Measurements from ENCODE around the gene RPTN.

The RPTN gene

DNA sequence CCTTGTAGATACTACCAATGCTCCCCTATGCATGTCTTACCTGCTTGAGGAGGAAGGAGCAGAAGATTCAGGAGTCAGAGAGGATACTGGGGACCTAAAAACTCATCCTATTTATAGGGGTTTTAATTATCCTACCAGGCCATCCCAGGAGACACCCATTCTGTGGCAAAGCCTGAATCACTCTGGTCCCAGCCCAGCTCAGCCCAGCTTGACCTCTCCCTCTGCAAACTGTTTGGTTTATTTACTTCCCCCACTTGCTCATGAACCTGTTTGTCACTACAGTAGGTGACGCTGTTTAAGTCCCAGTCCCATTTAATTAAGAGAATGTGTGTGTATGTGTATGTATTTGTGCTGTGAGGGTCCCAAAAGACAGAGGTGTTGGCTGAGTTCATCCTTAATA lies at the start of gene RPTN:
TSS of gene RPTN (minus strand) at position 85 of the 400 bp plus-strand sequence. CDS start 1,339 bp downstream, outside the sequence.
- DNase-seq (ENCODE audit: low spot score): no peak

DNA sequence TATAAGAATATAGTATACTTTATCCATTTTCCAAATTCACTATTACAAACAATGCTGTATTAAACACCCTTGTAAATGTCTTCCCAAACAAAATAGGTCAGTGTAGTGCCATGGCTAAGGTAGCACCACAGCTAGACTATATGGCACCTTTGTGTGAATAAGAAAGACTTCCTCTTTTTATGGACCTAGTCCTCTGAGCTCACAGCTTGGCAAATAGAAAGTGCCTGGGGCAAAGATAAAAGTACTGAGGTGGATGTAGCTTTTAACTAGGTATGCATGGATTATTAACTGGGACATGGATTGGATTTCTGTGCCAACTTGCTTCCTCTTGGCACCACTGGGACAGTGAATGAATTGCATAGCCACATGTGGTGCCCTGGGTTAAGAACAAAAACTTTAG lies 40.0 kb upstream of the RPTN start:
- DNase-seq (ENCODE audit: low spot score): no peak

- DNase-seq (ENCODE audit: low spot score): no peak
These were observed 38.4 kb upstream of the RPTN start for GRCh38 chr1:152197361-152197941.

GRCh38 chr1:152191711-152192110 lies 32.7 kb upstream of the RPTN start:
- DNase-seq (ENCODE audit: low spot score): no peak

DNA sequence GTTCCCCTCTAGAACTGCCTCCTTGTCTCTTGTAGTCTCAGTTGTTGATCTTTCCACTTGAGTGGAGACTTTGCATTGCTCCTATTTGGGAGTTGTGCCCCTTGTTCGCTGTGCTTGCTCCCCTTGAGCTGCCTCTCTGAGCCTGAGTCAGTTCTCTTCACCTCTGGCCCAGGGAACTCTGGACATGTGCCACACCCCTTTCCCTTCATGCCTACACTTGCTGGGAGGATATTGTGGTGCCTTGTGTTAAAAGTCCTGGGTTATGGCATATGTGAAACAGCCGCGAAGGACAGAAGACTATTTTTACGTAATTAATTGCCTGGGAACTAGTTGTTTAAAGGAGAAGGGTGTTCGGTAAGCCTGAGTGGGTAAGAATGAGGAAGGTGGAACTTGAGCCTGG lies 32.2 kb upstream of the RPTN start:
- no peak for DNase-seq (ENCODE audit: low spot score)

GRCh38 chr1:152190589-152190988 lies 31.6 kb upstream of the RPTN start:
- no peak for DNase-seq (ENCODE audit: low spot score)

DNA sequence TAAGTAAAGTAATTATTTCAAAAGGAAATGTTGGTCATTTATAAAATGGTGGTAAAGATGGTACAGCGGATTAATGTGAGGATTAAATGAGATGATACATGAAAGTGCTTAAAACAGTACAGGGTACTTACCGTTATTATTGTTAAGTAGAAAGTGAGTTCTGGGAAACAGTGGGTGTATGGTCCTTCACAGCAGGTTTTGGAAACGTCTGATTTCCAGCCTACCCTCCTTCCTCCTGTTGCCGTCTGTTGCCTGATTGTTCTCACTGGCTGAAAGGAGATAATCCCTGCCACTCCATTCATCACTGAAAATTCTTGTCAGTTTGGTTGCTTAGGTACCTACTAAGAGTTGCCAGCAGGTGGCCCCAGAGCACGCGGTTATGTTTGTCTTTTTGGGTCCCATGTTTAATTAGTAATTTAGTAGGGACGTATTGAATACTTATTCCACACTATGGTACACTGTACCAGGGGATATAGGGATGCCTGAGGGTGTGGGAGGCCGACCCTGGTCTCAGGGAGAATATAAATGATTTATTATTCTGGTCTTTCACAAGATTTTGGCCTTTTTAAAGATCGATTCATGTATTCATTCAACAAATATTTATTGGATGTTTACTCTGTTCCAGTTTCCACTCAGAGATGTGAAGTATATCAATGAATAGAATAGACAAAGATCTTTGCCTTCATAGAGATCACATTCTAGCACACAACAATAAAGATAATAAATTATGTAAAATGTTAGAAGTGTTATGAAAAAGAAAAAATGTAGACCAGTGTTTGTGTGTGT lies 30.8 kb upstream of the RPTN start:
- peak; percentile 22 for DNase-seq (ENCODE audit: low spot score)

- peak; percentile 16 for DNase-seq (ENCODE audit: low spot score)
These were observed 29.9 kb upstream of the RPTN start for GRCh38 chr1:152188673-152189591.

GRCh38 chr1:152186556-152187285 lies 27.7 kb upstream of the RPTN start:
- no peak for DNase-seq (ENCODE audit: low spot score)

GRCh38 chr1:152185544-152186391 lies 26.7 kb upstream of the RPTN start:
- peak; percentile 30 for DNase-seq (ENCODE audit: low spot score)

GRCh38 chr1:152182944-152183361 lies 23.9 kb upstream of the RPTN start:
- DNase-seq (ENCODE audit: low spot score): no peak

DNA sequence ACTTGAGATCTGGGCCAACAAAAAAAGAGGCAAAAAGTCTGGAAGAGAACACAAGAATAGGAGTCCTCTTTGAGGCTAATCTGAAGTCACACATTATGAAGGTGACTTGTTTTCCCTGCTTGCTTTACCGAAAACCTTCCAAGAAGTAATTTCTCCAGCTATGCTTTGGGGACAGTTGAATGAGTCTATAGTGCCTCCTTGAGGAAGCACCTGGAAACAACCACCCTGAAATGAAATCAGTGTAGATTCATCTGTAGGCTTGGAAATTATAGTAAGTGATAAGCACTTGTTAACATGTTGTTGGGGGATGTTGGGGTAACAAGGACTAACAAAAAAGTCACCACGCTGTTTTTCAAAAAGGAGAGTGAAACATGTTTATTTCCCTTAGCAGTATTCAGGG lies 23.4 kb upstream of the RPTN start:
- DNase-seq (ENCODE audit: low spot score): no peak

GRCh38 chr1:152179566-152179965 lies 20.5 kb upstream of the RPTN start:
- DNase-seq (ENCODE audit: low spot score): no peak

DNA sequence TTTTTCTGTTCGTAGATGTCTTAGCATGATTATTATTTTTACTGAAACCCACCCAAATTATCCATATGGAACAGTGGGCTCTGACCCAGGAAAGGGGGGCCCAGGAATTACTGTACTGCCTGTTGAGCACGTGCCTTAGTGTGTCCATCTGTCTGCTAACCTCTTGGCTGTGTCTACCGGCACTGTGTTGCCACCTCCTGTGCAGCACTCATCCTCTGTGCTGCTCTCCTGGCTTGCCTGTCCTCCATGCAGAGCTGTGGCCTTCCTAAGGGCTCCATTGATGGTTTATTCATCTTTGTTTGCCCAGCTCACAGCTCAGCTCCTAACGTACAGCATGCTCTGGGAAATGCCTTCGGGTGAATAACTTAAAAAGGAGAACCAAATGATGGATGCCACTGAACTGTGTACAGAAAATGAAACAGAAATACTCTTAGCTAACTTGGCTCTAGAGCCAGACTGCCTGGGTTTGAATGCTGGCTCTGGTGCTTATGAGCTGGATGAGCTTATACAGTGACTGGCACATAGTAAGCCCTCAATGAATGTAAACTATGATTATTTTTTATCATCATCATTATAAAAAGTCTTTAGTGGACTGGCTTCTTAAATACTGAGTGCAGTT lies 11.4 kb upstream of the RPTN start:
- DNase-seq (ENCODE audit: low spot score): no peak

DNA sequence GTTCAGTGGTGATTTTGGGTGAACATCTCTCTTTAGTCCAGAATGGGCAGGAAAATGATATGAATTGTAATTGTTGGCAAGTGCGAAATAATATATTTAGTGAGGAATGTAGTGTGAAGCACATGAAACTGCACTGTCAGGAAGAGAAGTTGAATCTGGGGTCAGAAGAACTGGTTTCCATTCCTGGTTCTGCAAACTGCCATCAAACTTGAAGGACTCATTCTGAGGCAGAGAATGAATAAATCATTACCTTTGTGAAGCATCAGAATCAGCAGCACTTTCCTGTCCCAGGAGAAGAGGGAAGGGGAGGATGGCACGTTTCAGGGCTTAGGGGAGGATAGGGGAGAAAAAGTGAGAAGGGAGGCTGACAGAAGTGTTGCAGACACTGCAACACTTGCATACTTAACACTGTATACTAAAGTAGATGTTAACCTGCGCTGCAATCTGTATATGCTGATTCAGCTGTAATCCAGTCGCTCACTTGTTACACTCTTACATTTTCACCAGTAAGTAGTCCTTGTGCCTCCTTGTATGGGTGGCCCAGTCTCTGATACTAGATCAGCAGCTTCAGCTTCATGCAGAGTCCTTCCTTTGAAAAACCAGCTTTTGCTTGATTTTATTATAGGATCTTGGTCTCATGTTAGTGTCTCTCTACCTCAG lies 10.5 kb upstream of the RPTN start:
- no peak for DNase-seq (ENCODE audit: low spot score)

GRCh38 chr1:152168535-152168868 lies 9.5 kb upstream of the RPTN start:
- no peak for DNase-seq (ENCODE audit: low spot score)

DNA sequence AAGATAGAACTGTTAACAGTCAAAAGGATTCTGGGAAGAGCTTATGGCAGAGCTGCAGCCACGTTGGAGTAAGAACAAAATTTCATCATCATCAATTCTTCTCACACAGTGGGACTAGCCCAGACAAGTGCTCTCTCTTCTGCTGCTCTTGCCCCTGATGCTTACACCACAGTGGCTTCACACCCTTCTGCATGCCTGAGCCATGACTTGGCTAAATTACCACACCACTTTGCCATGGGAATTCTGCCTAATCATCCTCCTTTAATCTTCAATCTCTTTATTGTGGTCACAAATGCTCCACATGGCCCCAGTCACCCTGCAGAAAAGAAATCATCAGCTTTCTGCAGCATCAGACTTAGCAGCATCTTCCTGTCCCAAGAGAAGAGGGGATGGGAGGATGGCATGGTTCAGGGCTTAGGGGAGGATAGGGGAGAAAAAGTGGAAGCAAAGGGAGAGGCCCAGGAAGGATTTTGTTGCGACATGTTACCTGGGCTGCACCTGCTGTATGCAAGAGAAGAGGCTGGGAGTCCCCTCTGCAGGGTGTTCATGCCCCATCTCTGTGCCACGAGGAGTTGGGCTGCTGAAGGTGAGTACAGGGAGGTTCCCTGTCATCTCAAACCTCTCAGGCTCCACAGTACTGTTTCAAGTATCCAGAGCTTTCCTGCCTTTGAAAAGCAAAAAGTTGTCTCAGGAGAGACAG lies 9.0 kb upstream of the RPTN start:
- DNase-seq (ENCODE audit: low spot score): no peak

DNA sequence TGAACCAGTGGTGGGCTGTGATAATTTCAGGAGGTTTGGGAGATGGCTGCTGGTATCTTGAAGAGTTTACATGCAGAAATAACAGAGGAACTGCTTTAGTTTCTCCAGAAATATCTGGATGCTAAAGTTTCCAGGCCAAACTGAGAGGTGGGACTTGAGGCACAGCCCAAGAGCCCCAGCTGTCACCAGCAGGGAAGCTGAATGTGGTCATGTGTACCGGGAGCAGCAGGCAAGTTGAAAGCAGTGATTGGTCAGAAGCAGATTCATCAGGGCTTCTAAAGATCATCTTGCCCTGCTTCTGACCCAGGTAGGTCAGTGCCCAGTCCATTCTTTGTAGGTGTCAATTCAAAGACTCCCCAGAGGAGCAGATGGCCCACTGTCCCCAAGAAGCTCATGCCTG lies 7.9 kb upstream of the RPTN start:
- DNase-seq (ENCODE audit: low spot score): no peak

DNA sequence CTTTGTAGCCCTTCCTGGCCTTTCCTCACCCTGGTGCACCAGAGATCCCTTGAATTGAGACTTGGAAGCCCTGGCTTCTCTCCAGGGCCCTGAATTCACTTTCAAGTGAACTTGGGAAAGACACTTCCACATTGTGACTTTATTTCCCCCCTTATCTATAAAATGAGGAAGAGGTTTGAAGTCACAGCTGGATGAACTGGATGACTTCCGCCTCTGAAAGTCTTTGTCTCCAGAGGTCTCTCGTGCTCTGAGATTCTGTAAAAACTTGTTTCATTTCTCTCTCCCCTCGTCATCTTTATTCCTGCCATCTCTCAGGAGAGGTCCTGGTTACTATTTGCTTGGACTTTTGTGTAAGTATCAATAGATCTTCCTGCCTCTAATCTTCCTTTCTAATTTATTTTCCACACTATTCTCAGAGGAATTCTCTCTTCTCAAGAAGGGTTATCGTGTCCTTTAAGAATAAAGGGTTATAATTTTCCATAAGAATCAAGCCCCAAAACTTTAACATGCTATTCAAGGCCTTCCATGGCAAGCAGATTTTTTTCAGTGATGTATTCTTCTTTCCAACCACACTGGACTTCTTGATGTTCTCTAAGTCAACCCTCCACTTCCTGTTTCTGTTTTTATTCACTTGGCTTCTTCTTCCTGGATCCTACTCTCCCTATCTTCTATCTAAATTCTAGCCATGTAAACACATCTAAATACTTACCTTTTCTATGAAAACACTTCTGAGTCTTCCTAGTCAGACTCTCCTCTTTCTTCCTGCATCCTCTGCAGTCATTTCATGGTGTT lies 6.5 kb upstream of the RPTN start:
- DNase-seq (ENCODE audit: low spot score): no peak
